RWPE2 (cell line): ENCODE results near the gene TET1.
A peak's percentile ranks its signal among the peaks of the same experiment; 100 is the strongest.

Experiments used
- ATAC-seq: fragments of 200-7000 bp; cut with Tn5 transposase; 3 replicates; pipeline ENCODE4 v1.9.1; 2021; ENCODE audit warnings: low read depth
- DNase-seq: peaks from one replicate; pipeline ENCODE4 v3.0.0-alpha.2; 2020; ENCODE audit warnings: low spot score
- H3K27ac ChIP-seq: fragments of 450-650 bp; 2 replicates; pipeline ENCODE4 v1.5.1; 2017; ENCODE audit warnings: mild to moderate bottlenecking; ENCODE audit not compliant: poor library complexity, severe bottlenecking
- H3K27me3 ChIP-seq: fragments of 250-450 bp; sonication (Bioruptor Pico); 2 replicates; pipeline ENCODE4 v1.5.1; 2021; ENCODE audit warnings: mild to moderate bottlenecking, moderate library complexity; ENCODE audit not compliant: insufficient read depth, poor library complexity, severe bottlenecking
- H3K36me3 ChIP-seq: fragments of 250-450 bp; sonication (Bioruptor Pico); 2 replicates; pipeline ENCODE4 v1.5.1; 2020; ENCODE audit warnings: low read depth, mild to moderate bottlenecking, moderate library complexity
- H3K4me1 ChIP-seq: fragments of 250-450 bp; sonication (Bioruptor Pico); 2 replicates; pipeline ENCODE4 v1.5.1; 2021; ENCODE audit warnings: mild to moderate bottlenecking, moderate library complexity; ENCODE audit not compliant: insufficient read depth, poor library complexity, severe bottlenecking
- H3K4me3 ChIP-seq: fragments of 250-450 bp; sonication (Bioruptor Pico); 2 replicates; pipeline ENCODE4 v1.5.1; 2021; ENCODE audit warnings: mild to moderate bottlenecking, moderate library complexity; ENCODE audit not compliant: severe bottlenecking
- H3K9me3 ChIP-seq: fragments of 250-450 bp; sonication (Bioruptor Pico); 2 replicates; pipeline ENCODE4 v1.5.1; 2021; ENCODE audit warnings: mild to moderate bottlenecking, moderate library complexity; ENCODE audit not compliant: severe bottlenecking
- CTCF ChIP-seq: fragments of 450-650 bp; IDR thresholded peaks from one replicate; pipeline ENCODE4 v1.5.1; 2017; ENCODE audit warnings: mild to moderate bottlenecking, moderate library complexity; ENCODE audit not compliant: poor library complexity, severe bottlenecking

The TET1 gene

DNA sequence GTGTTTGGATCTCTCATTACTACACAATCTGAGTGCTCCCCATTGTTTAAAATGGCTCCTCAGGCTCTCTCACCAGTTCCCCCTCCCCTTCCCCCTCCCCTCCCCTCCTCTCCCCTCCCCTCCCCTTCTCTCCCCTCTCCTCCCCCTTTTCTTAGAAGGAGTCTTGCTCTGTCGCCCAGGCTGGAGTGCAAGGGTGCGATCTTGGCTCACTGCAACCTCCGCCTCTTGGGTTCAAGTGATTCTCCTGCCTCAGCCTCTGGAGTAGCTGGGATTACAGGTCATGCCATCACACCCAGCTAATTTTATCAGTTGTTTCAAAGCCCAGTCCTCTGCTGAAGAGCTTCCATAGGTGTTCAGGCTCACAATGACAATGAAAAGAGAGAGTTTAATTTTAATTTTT lies 157.3 kb downstream of the TET1 start:
- TF ChIP-seq CTCF = no peak
- no peak for DNase-seq
- H3K4me1 ChIP-seq = no peaks in the 10 kb centered on the region
- H3K27ac ChIP-seq = no peak overlapping the region
- peaks cover 4% of the 10 kb centered on the region for H3K36me3 ChIP-seq
- no peak overlapping the region for H3K4me3 ChIP-seq
- no peak for ATAC-seq
- no peaks in the 10 kb centered on the region for H3K27me3 ChIP-seq
- H3K9me3 ChIP-seq = no peaks in the 10 kb centered on the region

- peak within 1 kb of the TSS; percentile 82 for H3K4me3 ChIP-seq
- no peaks in the 10 kb centered on the region for H3K27me3 ChIP-seq
- peak within 1 kb of the TSS; percentile 75 for H3K27ac ChIP-seq
- peak; percentile 99 for ATAC-seq
- peaks cover 38% of the 10 kb centered on the region for H3K36me3 ChIP-seq
- H3K4me1 ChIP-seq = peaks cover 3% of the 10 kb centered on the region
- H3K9me3 ChIP-seq = no peaks in the 10 kb centered on the region
- no peak for TF ChIP-seq CTCF
- DNase-seq = peak; percentile 97
Measured at GRCh38 chr10:68720793-68721672, 160.9 kb downstream of the TET1 start, which contains the start of gene CCAR1. Gene CCAR1, plus strand, starts transcription at chr10:68721239. Its CDS starts 1,266 bp downstream, at chr10:68722505.

- peaks cover 3% of the 10 kb centered on the region for H3K4me1 ChIP-seq
- H3K27ac ChIP-seq = peak overlapping the region; percentile 75
- ATAC-seq (no peak; the same call in 2 of the 3 replicates), DNase-seq (no peak)
- no peaks in the 10 kb centered on the region for H3K9me3 ChIP-seq
- peaks cover 45% of the 10 kb centered on the region for H3K36me3 ChIP-seq
- no peak for TF ChIP-seq CTCF
- H3K27me3 ChIP-seq = no peaks in the 10 kb centered on the region
- peak overlapping the region; percentile 82 for H3K4me3 ChIP-seq
Measured at GRCh38 chr10:68721673-68722335, 161.7 kb downstream of the TET1 start.

DNA sequence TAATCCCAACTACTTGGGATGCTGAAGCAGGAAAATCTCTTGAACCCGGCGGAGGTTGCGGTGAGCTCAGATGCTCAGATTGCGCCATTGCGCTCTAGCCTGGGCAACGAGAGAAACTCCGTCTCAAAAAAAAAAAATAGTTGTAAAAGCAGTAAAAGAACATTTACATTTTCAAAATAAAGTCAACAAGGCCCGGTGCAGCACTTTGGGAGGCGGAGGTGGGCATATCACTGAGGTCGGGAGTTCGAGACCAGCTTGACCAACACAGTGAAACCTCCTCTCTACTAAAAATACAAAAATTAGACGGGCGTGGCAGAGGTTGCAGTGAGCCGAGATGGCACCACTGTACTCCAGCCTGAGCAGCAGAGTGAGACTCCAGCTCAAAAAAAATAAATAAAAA lies 164.9 kb downstream of the TET1 start:
- DNase-seq (no peak), ATAC-seq (no peak)
- Histone ChIP-seq H3K36me3 (peaks cover 75% of the 10 kb centered on the region), H3K27ac (no peak overlapping the region), H3K4me3 (no peak overlapping the region), H3K9me3 (no peaks in the 10 kb centered on the region), H3K27me3 (no peaks in the 10 kb centered on the region), H3K4me1 (peaks cover 3% of the 10 kb centered on the region)
- TF ChIP-seq CTCF = no peak
